H1 (cell line): ENCODE results near the gene UQCRC2. TPM values are rescaled to one million over a fixed set of nuclear protein-coding genes. Genes with fewer than 3 reads are reported as not detected.

ENCODE experiments used
- BACH1 ChIP-seq: IDR thresholded peaks from 2 replicates; pipeline ENCODE4 v1.6.1; 2012; ENCODE audit warnings: low read length, improper control_type of control experiment
- CHD2 ChIP-seq: IDR thresholded peaks from 2 replicates; pipeline ENCODE4 v1.6.1; 2012; ENCODE audit warnings: low read length, improper control_type of control experiment
- FOSL1 ChIP-seq: IDR thresholded peaks from 2 replicates; pipeline ENCODE4 v1.6.1; 2011; ENCODE audit warnings: mild to moderate bottlenecking, low read depth, low read length, moderate library complexity; ENCODE audit not compliant: insufficient read depth
- GABPA ChIP-seq: IDR thresholded peaks from 2 replicates; pipeline ENCODE4 v1.6.1; 2011; ENCODE audit warnings: mild to moderate bottlenecking, low read length, moderate library complexity, borderline replicate concordance; ENCODE audit not compliant: insufficient read depth
- HDAC6 ChIP-seq: IDR thresholded peaks from one replicate; pipeline ENCODE4 v1.7.1; 2012; ENCODE audit warnings: low read depth, mild to moderate bottlenecking, inconsistent platforms, low read length, moderate library complexity
- RXRA ChIP-seq: IDR thresholded peaks from 2 replicates; pipeline ENCODE4 v1.6.1; 2011; ENCODE audit warnings: low read depth, mild to moderate bottlenecking, low read length, moderate library complexity; ENCODE audit not compliant: insufficient read depth
- SIRT6 ChIP-seq: IDR thresholded peaks from one replicate; pipeline ENCODE4 v1.7.1; 2012; ENCODE audit warnings: low read length, inconsistent platforms
- TBP ChIP-seq: IDR thresholded peaks from 2 replicates; pipeline ENCODE4 v1.6.1; 2011; ENCODE audit warnings: low read depth, low read length, improper control_type of control experiment
- TCF12 ChIP-seq: IDR thresholded peaks from 2 replicates; pipeline ENCODE4 v1.6.1; 2011; ENCODE audit warnings: low read depth, mild to moderate bottlenecking, low read length
- polyA plus RNA-seq, 7 experiments: library from polyadenylated mRNA; depleted of rRNA in 3 of 7; stranded (reverse) in 5 of 7; unstranded in 2 of 7; fragments of >200 nt in 5 of 7; fragments of 200-250 nt in 2 of 7; gene quantifications; 1 replicate in 5 of 7; 2 replicates in 1 of 7; 4 replicates in 1 of 7; pipeline versions ENCODE4 v1.2.1 to v1.2.3, GENCODE V29; 2011 to 2013; ENCODE audit warnings: missing spikeins in 2 of 7, mixed read lengths in 2 of 7
- total RNA-seq: library from RNA; stranded (reverse); fragmentation: NEBNext Ultra II Directional; extraction: Animal tissue kit (Norgen Biotek cat#: 25700); gene quantifications from 2 replicates; pipeline ENCODE4 v1.2.1, GENCODE V29; 2021
- TF ChIP-seq, protein P1 (sequence below): IDR thresholded peaks from 2 replicates; pipeline ENCODE4 v1.6.1; 2011; ENCODE audit warnings: low read length, improper control_type of control experiment

The UQCRC2 gene
- total and polyA plus RNA-seq, 2 of the 8 experiments (the other 6 are each of a cell fraction or from before 2014, with no cell fraction given): 94.4 to 182 TPM

GRCh38 chr16:22018559-22018958 lies 65.4 kb downstream of the UQCRC2 start (continued):
- TF ChIP-seq, protein P1, sequence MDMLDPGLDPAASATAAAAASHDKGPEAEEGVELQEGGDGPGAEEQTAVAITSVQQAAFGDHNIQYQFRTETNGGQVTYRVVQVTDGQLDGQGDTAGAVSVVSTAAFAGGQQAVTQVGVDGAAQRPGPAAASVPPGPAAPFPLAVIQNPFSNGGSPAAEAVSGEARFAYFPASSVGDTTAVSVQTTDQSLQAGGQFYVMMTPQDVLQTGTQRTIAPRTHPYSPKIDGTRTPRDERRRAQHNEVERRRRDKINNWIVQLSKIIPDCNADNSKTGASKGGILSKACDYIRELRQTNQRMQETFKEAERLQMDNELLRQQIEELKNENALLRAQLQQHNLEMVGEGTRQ: no peak
- TF ChIP-seq GABPA (no peak), SIRT6 (no peak), FOSL1 (no peak), RXRA (no peak), BACH1 (no peak), HDAC6 (no peak), TBP (no peak), TCF12 (no peak), CHD2 (no peak)
- TF ChIP-seq, all 59 proteins: peak for 0
